22Rv1 (cell line): Measurements from ENCODE around the gene PACS1.
A peak's percentile ranks its signal among the peaks of the same experiment; 100 is the strongest.

Experiments used
- H3K27ac ChIP-seq: fragments of 450-650 bp; 2 replicates; pipeline ENCODE4 v1.5.1; 2017
- CTCF ChIP-seq: fragments of 450-650 bp; IDR thresholded peaks from 2 replicates; pipeline ENCODE4 v1.5.1; 2017; ENCODE audit warnings: mild to moderate bottlenecking
- ZFX ChIP-seq: fragments of 450-650 bp; IDR thresholded peaks from 2 replicates; pipeline ENCODE4 v1.6.1; 2017; ENCODE audit warnings: antibody characterized with exemption, borderline replicate concordance

The PACS1 gene

GRCh38 chr11:66290330-66290621 is 220.2 kb downstream of the PACS1 start:
- TF ChIP-seq CTCF (no peak), ZFX (no peak)
- peak overlapping the region; percentile 94 for H3K27ac ChIP-seq

- TF ChIP-seq CTCF, result no peak
- TF ChIP-seq ZFX, result no peak
Observed at GRCh38 chr11:66291303-66291705, 221.2 kb downstream of the PACS1 start.

GRCh38 chr11:66291706-66292542 is 221.9 kb downstream of the PACS1 start, which contains the start of gene TMEM151A:
TSS of gene TMEM151A (plus strand) at chr11:66291894. CDS start at chr11:66292014, 120 bp downstream.
- no peak for TF ChIP-seq CTCF
- TF ChIP-seq ZFX, result no peak
- H3K27ac ChIP-seq, result peak within 1 kb of the TSS; percentile 94

More at GRCh38 chr11:66291303-66291705, 221.2 kb downstream of the PACS1 start:
- H3K27ac ChIP-seq, result peak overlapping the region; percentile 94

- TF ChIP-seq CTCF, result no peak
- TF ChIP-seq ZFX, result no peak
- H3K27ac ChIP-seq, result no peak overlapping the region
Observed at GRCh38 chr11:66292543-66293332, 222.7 kb downstream of the PACS1 start.

- TF ChIP-seq CTCF, result no peak
- TF ChIP-seq ZFX, result no peak
- no peak overlapping the region for H3K27ac ChIP-seq
Observed at GRCh38 chr11:66293352-66293751, 223.3 kb downstream of the PACS1 start.

GRCh38 chr11:66293777-66294625 is 223.9 kb downstream of the PACS1 start:
- no peak for TF ChIP-seq CTCF

More at GRCh38 chr11:66293777-66294625, 223.9 kb downstream of the PACS1 start:
- no peak overlapping the region for H3K27ac ChIP-seq
